Measurements from ENCODE around the gene LHFPL3.

Gene LHFPL3

GRCh38 chr7:104945599-104945956, 617.2 kb downstream of the LHFPL3 start:
- DNase-seq = no peak

GRCh38 chr7:104946338-104946737, 617.9 kb downstream of the LHFPL3 start:
- DNase-seq = no peak

GRCh38 chr7:104950006-104950405, 621.6 kb downstream of the LHFPL3 start:
- DNase-seq = no peak

GRCh38 chr7:104950754-104951153, 622.4 kb downstream of the LHFPL3 start:
- no peak for DNase-seq

GRCh38 chr7:104951546-104951945, 623.1 kb downstream of the LHFPL3 start:
- DNase-seq = no peak

- no peak for DNase-seq
Measured at GRCh38 chr7:104955276-104955675, 626.9 kb downstream of the LHFPL3 start.
